K562 (cell line): ENCODE measurements around the gene STRADB.

Experiments used
- CTCF ChIP-seq, 3 experiments: IDR thresholded peaks in 2 of 3; conservative IDR thresholded peaks in 1 of 3; 2 replicates each; pipeline ENCODE4 v1.5.1; 2011 to 2012; ENCODE audit warnings: low read length in 3 of 3, mild to moderate bottlenecking in 3 of 3, control low read depth in 2 of 3, improper control_type of control experiment in 1 of 3, inconsistent platforms in 1 of 3, low read depth in 1 of 3, mixed read lengths in 1 of 3, moderate library complexity in 1 of 3; ENCODE audit not compliant: insufficient read depth in 2 of 3
- ETV5 ChIP-seq: sonication (generic); formaldehyde crosslinking; IDR thresholded peaks from 2 replicates; pipeline ENCODE4 v1.4.0; 2020; ENCODE audit warnings: low read depth, mild to moderate bottlenecking, missing genetic modification reagents
- EZH2 ChIP-seq: IDR thresholded peaks from 2 replicates; pipeline ENCODE4 v1.6.1; 2012; ENCODE audit warnings: low read depth, mild to moderate bottlenecking, inconsistent platforms, low read length, borderline replicate concordance
- FOS ChIP-seq: IDR thresholded peaks from 3 replicates; pipeline ENCODE4 v1.6.1; 2011; ENCODE audit not compliant: insufficient read length; ENCODE audit errors: extremely low read depth
- GATAD2B ChIP-seq: fragments of 450-650 bp; IDR thresholded peaks from 2 replicates; pipeline ENCODE4 v1.6.1; 2017; ENCODE audit warnings: mild to moderate bottlenecking, borderline replicate concordance
- HNRNPUL1 ChIP-seq: fragments of 200-400 bp; formaldehyde crosslinking; IDR thresholded peaks from 2 replicates; pipeline ENCODE4 v1.6.1; 2017; ENCODE audit warnings: low read length
- KDM5B ChIP-seq: fragments of 200-600 bp; sonication (generic); IDR thresholded peaks from 2 replicates; pipeline ENCODE4 v1.6.1; 2012; ENCODE audit warnings: low read depth, mild to moderate bottlenecking, moderate library complexity, low read length, control low read depth, inconsistent platforms; ENCODE audit not compliant: insufficient replicate concordance
- MAFK ChIP-seq: IDR thresholded peaks from 2 replicates; pipeline ENCODE4 v1.6.1; 2011; ENCODE audit warnings: low read length, improper control_type of control experiment
- MYC ChIP-seq, 2 experiments: fragments of 250-450 bp in 1 of 2; sonication (Bioruptor Pico) in 1 of 2; IDR thresholded peaks; 2 replicates each; pipeline versions ENCODE4 v1.5.1 to v1.6.1; 2012 to 2021; ENCODE audit warnings: low read depth in 2 of 2, borderline replicate concordance in 1 of 2, improper control_type of control experiment in 1 of 2, low read length in 1 of 2, mild to moderate bottlenecking in 1 of 2, moderate library complexity in 1 of 2
- RAD21 ChIP-seq, 2 experiments: fragments of 250-450 bp in 1 of 2; fragments of 450-650 bp in 1 of 2; sonication (Bioruptor Pico) in 1 of 2; formaldehyde crosslinking in 1 of 2; IDR thresholded peaks in 1 of 2; conservative IDR thresholded peaks in 1 of 2; 2 replicates each; pipeline versions ENCODE4 v1.4.0 to v1.8.0; 2020 to 2022; ENCODE audit warnings: mild to moderate bottlenecking in 2 of 2, moderate library complexity in 1 of 2

GRCh38 chr2:201502713-201503112, 51.2 kb downstream of the STRADB start:
- no peak for TF ChIP-seq CTCF (IDR thresholded peaks at IDR 0.05 in 2 of 3, conservative IDR thresholded peaks at IDR 0.05 in 1 of 3; ENCODE audit: insufficient read depth in 2 of 3, low read depth in 1 of 3, low read length in 3 of 3)
- TF ChIP-seq FOS = no peak
- no peak for TF ChIP-seq KDM5B
- no peak for TF ChIP-seq HNRNPUL1
- no peak for TF ChIP-seq RAD21 (CRISPR knock-in tag; conservative IDR thresholded peaks at IDR 0.05 in 1 of 2, IDR thresholded peaks at IDR 0.05 in 1 of 2)
- no peak for TF ChIP-seq EZH2
- no peak for TF ChIP-seq MYC (IDR thresholded peaks at IDR 0.05; ENCODE audit: low read depth, low read length)
- TF ChIP-seq MYC (CRISPR knock-in tag; IDR thresholded peaks at IDR 0.05; ENCODE audit: borderline replicate concordance, low read depth) = no peak
- no peak for TF ChIP-seq MAFK
- TF ChIP-seq GATAD2B = no peak
- no peak for TF ChIP-seq ETV5
